NB4 (cell line): ENCODE measurements around the gene GPR18.
A peak's percentile ranks its signal among the peaks of the same experiment; 100 is the strongest.

Experiments used
- DNase-seq: peaks from one replicate; pipeline ENCODE4 v3.0.0; 2010; ENCODE audit warnings: low read depth
- H3K4me3 ChIP-seq: one replicate; pipeline ENCODE4 v1.5.1; 2011; ENCODE audit warnings: mild to moderate bottlenecking, low read depth, low read length, moderate library complexity
- CTCF ChIP-seq: IDR thresholded peaks from one replicate; pipeline ENCODE4 v1.5.1; 2012; ENCODE audit warnings: low read depth, low read length
- MAX ChIP-seq: IDR thresholded peaks from 2 replicates; pipeline ENCODE4 v1.6.1; 2011; ENCODE audit warnings: low read depth, low read length
- MYC ChIP-seq: IDR thresholded peaks from 2 replicates; pipeline ENCODE4 v1.6.1; 2011; ENCODE audit warnings: low read depth, low read length
- POLR2A ChIP-seq: IDR thresholded peaks from 2 replicates; pipeline ENCODE4 v1.6.1; 2011; ENCODE audit warnings: mild to moderate bottlenecking; ENCODE audit not compliant: insufficient read length; ENCODE audit errors: extremely low read depth

Gene GPR18

GRCh38 chr13:99227909-99228688 is 30.1 kb downstream of the GPR18 start:
- TF ChIP-seq MAX (no peak), POLR2A (no peak), CTCF (no peak), MYC (no peak)
- DNase-seq: peak; percentile 84
- no peak overlapping the region for H3K4me3 ChIP-seq

- H3K4me3 ChIP-seq: no peak overlapping the region
- DNase-seq: no peak
- no peak for TF ChIP-seq MYC
- no peak for TF ChIP-seq POLR2A
- no peak for TF ChIP-seq MAX
- TF ChIP-seq CTCF: no peak
Observed at GRCh38 chr13:99227331-99227900, 30.8 kb downstream of the GPR18 start.

- no peak overlapping the region for H3K4me3 ChIP-seq
- TF ChIP-seq MYC: no peak
- TF ChIP-seq CTCF: no peak
- no peak for TF ChIP-seq POLR2A
- TF ChIP-seq MAX: no peak
- DNase-seq: no peak
Observed at GRCh38 chr13:99226513-99226912, 31.7 kb downstream of the GPR18 start.

- DNase-seq: peak; percentile 66
Observed at GRCh38 chr13:99225078-99225477, 33.1 kb downstream of the GPR18 start.

GRCh38 chr13:99224021-99224420 is 34.2 kb downstream of the GPR18 start:
- DNase-seq: peak; percentile 67
- no peak overlapping the region for H3K4me3 ChIP-seq

More at GRCh38 chr13:99225078-99225477, 33.1 kb downstream of the GPR18 start:
- no peak for TF ChIP-seq MAX
- no peak for TF ChIP-seq CTCF
- TF ChIP-seq MYC: no peak
- no peak for TF ChIP-seq POLR2A
- H3K4me3 ChIP-seq: no peak overlapping the region

More at GRCh38 chr13:99224021-99224420, 34.2 kb downstream of the GPR18 start:
- TF ChIP-seq MYC (no peak), CTCF (no peak), POLR2A (no peak), MAX (no peak)
